ENCODE results near the gene NRP1.

Gene NRP1

DNA sequence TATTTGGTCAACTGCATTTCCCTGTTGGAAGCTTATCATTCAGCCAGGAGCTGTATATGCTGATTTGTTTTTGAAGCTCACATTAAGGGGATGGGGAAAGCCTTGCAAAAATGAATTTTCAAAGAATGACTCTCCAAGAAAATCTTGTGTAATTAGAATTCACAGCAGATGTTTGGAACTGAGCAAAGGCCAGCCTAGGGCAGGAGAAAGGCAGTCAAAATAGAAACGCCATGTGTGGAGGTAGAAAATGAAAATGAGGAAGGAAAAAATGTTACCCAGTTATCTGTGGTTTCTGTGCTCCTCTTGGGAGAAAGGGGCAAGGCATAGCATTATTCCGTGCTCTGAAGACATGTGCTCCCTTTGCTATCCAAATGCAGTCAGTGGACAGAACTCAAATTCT is 93.5 kb downstream of the NRP1 start:
- no peak for DNase-seq (ENCODE audit: low read depth, low spot score)
- Histone ChIP-seq H3K36me3 (ENCODE audit: control insufficient read depth, insufficient read depth, low read length) (no peaks in the 10 kb centered on the region), H3K4me1 (ENCODE audit: control insufficient read depth, insufficient read depth, low read length) (no peaks in the 10 kb centered on the region), H3K27me3 (ENCODE audit: control insufficient read depth, insufficient read depth, low read length) (no peaks in the 10 kb centered on the region), H3K4me3 (ENCODE audit: low read length) (no peak overlapping the region), H3K27ac (ENCODE audit: low read length) (no peak overlapping the region), H3K9me3 (ENCODE audit: control insufficient read depth, insufficient read depth, low read length) (no peaks in the 10 kb centered on the region)
- no CpG with 5 or more reads among the region's 2 CpGs for WGBS (ENCODE audit: insufficient coverage, insufficient read length)

DNA sequence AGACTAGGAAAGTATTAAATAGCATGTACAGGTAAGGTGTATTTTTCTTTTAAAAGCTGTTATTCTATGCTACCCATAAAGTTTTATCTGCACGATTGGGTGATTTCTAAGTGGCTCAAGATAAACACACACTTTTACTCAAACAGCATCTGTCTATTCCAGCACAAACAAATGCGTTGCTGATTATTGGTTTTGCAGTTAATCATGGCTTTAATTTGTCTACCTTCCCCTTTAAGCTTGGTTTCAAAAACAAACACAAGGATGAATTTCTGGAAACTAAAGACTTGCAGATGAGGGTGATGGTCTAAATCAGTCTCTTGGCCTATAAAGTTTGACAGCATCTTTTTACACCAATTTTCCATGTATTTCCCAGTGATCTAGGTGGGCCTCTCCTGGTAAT is 94.2 kb downstream of the NRP1 start:
- no peak overlapping the region for H3K4me3 ChIP-seq (ENCODE audit: low read length)
- no CpG with 5 or more reads among the region's 2 CpGs for WGBS (ENCODE audit: insufficient coverage, insufficient read length)
- no peaks in the 10 kb centered on the region for H3K36me3 ChIP-seq (ENCODE audit: control insufficient read depth, insufficient read depth, low read length)
- DNase-seq (ENCODE audit: low read depth, low spot score) = no peak
- no peaks in the 10 kb centered on the region for H3K9me3 ChIP-seq (ENCODE audit: control insufficient read depth, insufficient read depth, low read length)
- no peak overlapping the region for H3K27ac ChIP-seq (ENCODE audit: low read length)
- no peaks in the 10 kb centered on the region for H3K27me3 ChIP-seq (ENCODE audit: control insufficient read depth, insufficient read depth, low read length)
- H3K4me1 ChIP-seq (ENCODE audit: control insufficient read depth, insufficient read depth, low read length) = no peaks in the 10 kb centered on the region

DNA sequence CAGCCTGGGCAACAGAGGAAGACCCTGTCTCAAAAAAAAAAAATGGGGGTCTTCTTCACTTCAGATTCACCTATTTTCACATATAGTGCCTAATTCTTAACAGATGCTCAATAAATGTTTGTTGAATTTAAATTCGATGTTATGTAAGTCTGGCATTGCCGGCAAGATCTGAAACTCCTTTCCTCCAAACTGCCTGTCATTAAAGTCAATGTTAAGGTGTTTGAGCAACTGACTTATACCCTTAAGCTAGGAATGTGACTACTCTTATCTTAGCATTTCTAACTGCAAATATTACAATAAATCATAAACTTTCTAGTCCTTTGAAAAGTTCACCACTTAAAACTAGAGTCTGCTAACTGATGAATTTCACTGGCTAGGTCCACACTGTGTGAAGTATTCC is 95.2 kb downstream of the NRP1 start:
- no CpG with 5 or more reads among the region's 2 CpGs for WGBS (ENCODE audit: insufficient coverage, insufficient read length)
- no peak overlapping the region for H3K4me3 ChIP-seq (ENCODE audit: low read length)
- H3K27me3 ChIP-seq (ENCODE audit: control insufficient read depth, insufficient read depth, low read length) = no peaks in the 10 kb centered on the region
- no peak overlapping the region for H3K27ac ChIP-seq (ENCODE audit: low read length)
- H3K36me3 ChIP-seq (ENCODE audit: control insufficient read depth, insufficient read depth, low read length) = no peaks in the 10 kb centered on the region
- no peaks in the 10 kb centered on the region for H3K9me3 ChIP-seq (ENCODE audit: control insufficient read depth, insufficient read depth, low read length)
- DNase-seq (ENCODE audit: low read depth, low spot score) = no peak
- H3K4me1 ChIP-seq (ENCODE audit: control insufficient read depth, insufficient read depth, low read length) = no peaks in the 10 kb centered on the region

DNA sequence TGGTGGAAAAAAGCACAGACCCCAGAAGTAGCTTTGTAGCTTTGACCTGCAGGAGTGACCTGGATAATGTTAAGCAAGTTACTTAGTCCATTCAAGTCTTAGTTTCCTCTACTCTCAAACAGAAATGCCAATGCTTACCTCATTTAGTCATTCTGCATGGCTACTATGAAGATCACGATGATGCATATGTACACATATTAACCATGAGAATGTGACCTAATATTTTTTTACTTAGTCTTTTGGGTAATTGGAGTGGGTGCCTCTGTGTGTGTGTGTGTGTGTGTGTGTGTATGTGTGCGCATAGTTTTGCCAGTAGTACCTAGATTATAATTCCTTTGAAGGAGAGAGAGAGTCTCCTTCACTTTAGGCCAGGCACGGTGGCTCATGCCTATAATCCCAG is 95.8 kb downstream of the NRP1 start:
- Histone ChIP-seq H3K9me3 (ENCODE audit: control insufficient read depth, insufficient read depth, low read length) (no peaks in the 10 kb centered on the region), H3K4me1 (ENCODE audit: control insufficient read depth, insufficient read depth, low read length) (no peaks in the 10 kb centered on the region), H3K36me3 (ENCODE audit: control insufficient read depth, insufficient read depth, low read length) (no peaks in the 10 kb centered on the region), H3K4me3 (ENCODE audit: low read length) (no peak overlapping the region), H3K27ac (ENCODE audit: low read length) (no peak overlapping the region), H3K27me3 (ENCODE audit: control insufficient read depth, insufficient read depth, low read length) (no peaks in the 10 kb centered on the region)
- WGBS (ENCODE audit: insufficient coverage, insufficient read length) = no CpG with 5 or more reads among the region's 3 CpGs
- no peak for DNase-seq (ENCODE audit: low read depth, low spot score)

DNA sequence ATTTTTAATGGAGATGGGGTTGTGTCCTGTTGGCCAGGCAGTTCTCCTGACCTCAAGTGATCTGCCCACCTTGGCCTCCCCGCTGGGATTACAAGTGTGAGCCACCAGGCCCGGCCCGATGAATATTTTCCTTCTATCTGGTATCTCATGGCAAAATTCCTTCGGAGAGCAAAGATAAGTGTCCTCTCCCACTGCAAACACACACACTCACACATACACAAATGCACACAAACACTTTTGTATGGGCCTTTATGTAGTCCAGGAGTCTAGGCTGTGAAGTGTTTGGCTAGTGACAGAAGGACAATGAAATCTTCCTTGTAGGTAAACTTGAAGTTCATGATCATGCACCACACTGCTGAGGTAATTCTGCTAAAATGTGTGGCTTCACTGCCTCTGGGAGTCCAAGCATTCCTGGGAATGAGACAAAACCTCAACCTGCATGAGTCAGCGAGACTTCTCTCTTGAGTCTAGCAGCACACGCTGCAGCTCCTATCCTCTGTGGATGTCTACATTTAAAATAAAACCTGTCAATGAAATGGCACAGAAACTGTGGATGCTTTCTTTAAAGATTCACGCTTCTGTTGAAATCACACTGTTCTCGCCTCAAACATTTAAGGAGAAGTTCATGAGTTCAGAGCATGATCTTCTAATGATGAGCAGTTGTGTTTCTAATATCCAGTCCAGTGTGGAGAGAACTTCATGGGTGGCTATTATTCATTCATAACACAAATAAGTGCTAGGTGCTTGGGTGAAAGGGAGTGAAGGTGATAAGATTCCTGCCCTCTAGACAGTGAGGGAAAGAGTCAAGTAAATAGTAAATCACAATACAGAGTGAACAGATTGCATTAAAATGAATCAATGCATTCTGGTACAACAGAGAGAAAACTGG is 96.5 kb downstream of the NRP1 start:
- no CpG with 5 or more reads among the region's 8 CpGs for WGBS (ENCODE audit: insufficient coverage, insufficient read length)
- DNase-seq (ENCODE audit: low read depth, low spot score) = no peak
- no peak overlapping the region for H3K27ac ChIP-seq (ENCODE audit: low read length)
- H3K4me1 ChIP-seq (ENCODE audit: control insufficient read depth, insufficient read depth, low read length) = no peaks in the 10 kb centered on the region
- H3K9me3 ChIP-seq (ENCODE audit: control insufficient read depth, insufficient read depth, low read length) = no peaks in the 10 kb centered on the region
- no peak overlapping the region for H3K4me3 ChIP-seq (ENCODE audit: low read length)
- H3K36me3 ChIP-seq (ENCODE audit: control insufficient read depth, insufficient read depth, low read length) = no peaks in the 10 kb centered on the region
- no peaks in the 10 kb centered on the region for H3K27me3 ChIP-seq (ENCODE audit: control insufficient read depth, insufficient read depth, low read length)

DNA sequence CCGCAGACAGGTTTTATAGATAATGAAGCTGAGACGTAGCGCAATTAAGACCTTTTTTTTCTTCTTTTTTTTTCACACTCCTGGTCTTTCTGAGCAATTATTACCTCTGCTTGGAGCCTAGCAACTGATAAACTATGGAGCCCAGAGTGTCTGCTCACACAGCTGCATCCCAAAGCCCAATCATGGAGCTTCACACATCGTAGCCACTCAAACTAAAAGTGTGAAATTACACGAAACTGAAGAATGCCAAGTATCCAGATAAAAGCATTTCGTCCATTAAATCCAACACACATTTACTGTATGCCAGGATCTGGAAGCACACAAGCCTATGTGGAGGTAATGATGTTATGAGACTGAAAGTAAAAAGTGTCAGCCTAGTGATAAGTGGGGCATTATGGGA is 97.6 kb downstream of the NRP1 start:
- Histone ChIP-seq H3K4me1 (ENCODE audit: control insufficient read depth, insufficient read depth, low read length) (no peaks in the 10 kb centered on the region), H3K27me3 (ENCODE audit: control insufficient read depth, insufficient read depth, low read length) (no peaks in the 10 kb centered on the region), H3K27ac (ENCODE audit: low read length) (no peak overlapping the region), H3K36me3 (ENCODE audit: control insufficient read depth, insufficient read depth, low read length) (no peaks in the 10 kb centered on the region), H3K9me3 (ENCODE audit: control insufficient read depth, insufficient read depth, low read length) (no peaks in the 10 kb centered on the region), H3K4me3 (ENCODE audit: low read length) (no peak overlapping the region)
- no CpG with 5 or more reads among the region's 6 CpGs for WGBS (ENCODE audit: insufficient coverage, insufficient read length)
- no peak for DNase-seq (ENCODE audit: low read depth, low spot score)

DNA sequence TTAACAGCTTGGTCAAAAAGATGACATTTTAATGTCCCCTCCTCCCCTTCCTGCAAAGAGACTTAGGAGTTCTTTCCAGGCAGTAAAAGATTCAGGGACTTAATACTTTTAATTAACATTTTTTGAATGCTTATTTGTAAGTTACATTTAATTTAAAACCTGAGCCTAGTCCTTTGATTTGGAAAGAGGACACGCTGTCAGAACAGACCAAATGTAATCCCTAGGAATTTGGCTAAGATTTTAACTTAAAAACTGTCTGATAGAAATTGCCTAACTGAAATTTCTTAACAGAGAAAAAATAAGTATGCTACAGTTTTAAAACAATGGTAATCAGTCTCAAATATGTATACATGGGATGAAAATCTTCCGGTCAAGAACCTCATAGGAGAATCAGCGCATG is 98.5 kb downstream of the NRP1 start:
- WGBS (ENCODE audit: insufficient coverage, insufficient read length) = no CpG with 5 or more reads among the region's 3 CpGs
- no peak for DNase-seq (ENCODE audit: low read depth, low spot score)
- Histone ChIP-seq H3K4me3 (ENCODE audit: low read length) (no peak overlapping the region), H3K27ac (ENCODE audit: low read length) (no peak overlapping the region), H3K36me3 (ENCODE audit: control insufficient read depth, insufficient read depth, low read length) (no peaks in the 10 kb centered on the region), H3K27me3 (ENCODE audit: control insufficient read depth, insufficient read depth, low read length) (no peaks in the 10 kb centered on the region), H3K4me1 (ENCODE audit: control insufficient read depth, insufficient read depth, low read length) (no peaks in the 10 kb centered on the region), H3K9me3 (ENCODE audit: control insufficient read depth, insufficient read depth, low read length) (no peaks in the 10 kb centered on the region)

DNA sequence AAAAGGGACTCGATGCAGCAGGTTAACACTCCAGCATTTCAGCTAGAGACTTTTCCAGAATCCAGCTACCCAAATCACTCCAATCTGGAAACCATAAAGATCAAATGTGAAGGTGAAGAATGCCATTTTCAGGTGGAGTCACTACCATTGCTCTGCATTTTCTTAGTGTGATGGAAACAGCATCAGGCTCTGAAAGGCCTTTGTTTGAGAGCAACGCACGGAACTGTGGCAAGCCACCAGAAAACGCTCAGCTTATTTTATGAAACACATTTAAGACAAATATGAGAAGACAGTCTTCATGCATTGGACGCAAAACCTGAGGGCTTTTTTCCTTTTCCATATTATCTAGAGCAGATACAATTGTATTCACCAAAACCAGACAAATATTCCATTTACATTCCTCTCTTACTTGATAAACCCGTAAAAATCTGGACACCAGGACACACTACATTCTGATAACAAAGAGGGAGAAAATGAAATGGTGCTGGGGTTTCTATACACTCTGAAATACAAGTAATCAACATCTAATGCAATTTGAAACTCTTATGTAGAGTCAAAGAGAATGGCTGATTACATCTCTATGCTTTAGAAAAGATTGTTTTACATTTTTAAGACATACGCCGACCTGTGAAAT is 99.1 kb downstream of the NRP1 start:
- Histone ChIP-seq H3K27ac (ENCODE audit: low read length) (no peak overlapping the region), H3K4me3 (ENCODE audit: low read length) (no peak overlapping the region), H3K4me1 (ENCODE audit: control insufficient read depth, insufficient read depth, low read length) (no peaks in the 10 kb centered on the region), H3K9me3 (ENCODE audit: control insufficient read depth, insufficient read depth, low read length) (no peaks in the 10 kb centered on the region), H3K27me3 (ENCODE audit: control insufficient read depth, insufficient read depth, low read length) (no peaks in the 10 kb centered on the region), H3K36me3 (ENCODE audit: control insufficient read depth, insufficient read depth, low read length) (no peaks in the 10 kb centered on the region)
- WGBS (ENCODE audit: insufficient coverage, insufficient read length) = no CpG with 5 or more reads among the region's 8 CpGs
- no peak for DNase-seq (ENCODE audit: low read depth, low spot score)

DNA sequence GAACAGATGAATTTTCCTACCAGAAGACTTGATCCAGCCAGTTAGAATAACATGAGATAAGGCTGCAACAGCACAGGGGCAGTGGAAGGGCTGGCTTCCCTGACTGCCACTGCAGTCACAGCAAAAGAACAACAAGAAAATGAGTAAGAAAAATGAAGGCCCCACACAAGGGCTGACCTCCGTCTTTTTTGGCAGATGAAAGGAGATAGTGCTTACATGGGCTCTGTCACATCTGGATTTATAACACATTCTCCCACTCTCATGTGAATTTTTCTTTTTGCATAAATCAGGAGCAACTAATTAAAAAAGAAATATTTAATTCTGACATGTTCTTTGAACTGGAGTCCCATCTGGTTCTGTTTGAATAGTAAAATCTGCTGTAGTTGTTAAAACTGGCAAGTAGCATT is 99.6 kb downstream of the NRP1 start:
- no peak overlapping the region for H3K27ac ChIP-seq (ENCODE audit: low read length)
- no CpG with 5 or more reads among the region's 1 CpG for WGBS (ENCODE audit: insufficient coverage, insufficient read length)
- no peak for DNase-seq (ENCODE audit: low read depth, low spot score)
- H3K36me3 ChIP-seq (ENCODE audit: control insufficient read depth, insufficient read depth, low read length) = no peaks in the 10 kb centered on the region
- H3K27me3 ChIP-seq (ENCODE audit: control insufficient read depth, insufficient read depth, low read length) = no peaks in the 10 kb centered on the region
- H3K4me1 ChIP-seq (ENCODE audit: control insufficient read depth, insufficient read depth, low read length) = 0 out of 2 replicates have a peak, but pooled peaks cover under 1% of the 10 kb centered on the region
- H3K4me3 ChIP-seq (ENCODE audit: low read length) = no peak overlapping the region
- no peaks in the 10 kb centered on the region for H3K9me3 ChIP-seq (ENCODE audit: control insufficient read depth, insufficient read depth, low read length)

DNA sequence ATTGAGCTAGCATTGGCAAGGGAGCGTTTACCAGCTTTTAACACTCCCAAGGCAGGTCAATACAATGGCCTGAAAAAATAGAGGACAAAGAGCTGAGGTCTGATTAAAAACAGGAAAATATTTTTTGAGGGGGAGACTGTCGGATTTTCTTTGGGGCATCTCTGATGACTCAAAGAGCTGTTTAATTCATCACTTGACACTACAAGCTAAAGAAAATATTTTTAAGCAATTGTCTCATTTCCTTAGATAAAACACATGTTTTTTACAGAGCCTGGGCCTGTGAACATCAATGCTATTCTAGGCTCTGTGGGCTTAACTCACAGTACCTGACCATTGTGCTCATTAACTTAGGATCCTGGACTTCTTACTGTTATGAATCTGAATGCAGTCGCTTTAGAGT is 100.8 kb downstream of the NRP1 start:
- no CpG with 5 or more reads among the region's 3 CpGs for WGBS (ENCODE audit: insufficient coverage, insufficient read length)
- Histone ChIP-seq H3K27ac (ENCODE audit: low read length) (no peak overlapping the region), H3K4me3 (ENCODE audit: low read length) (no peak overlapping the region), H3K27me3 (ENCODE audit: control insufficient read depth, insufficient read depth, low read length) (no peaks in the 10 kb centered on the region), H3K4me1 (ENCODE audit: control insufficient read depth, insufficient read depth, low read length) (0 out of 2 replicates have a peak, but pooled peaks cover 1% of the 10 kb centered on the region), H3K36me3 (ENCODE audit: control insufficient read depth, insufficient read depth, low read length) (no peaks in the 10 kb centered on the region), H3K9me3 (ENCODE audit: control insufficient read depth, insufficient read depth, low read length) (no peaks in the 10 kb centered on the region)
- no peak for DNase-seq (ENCODE audit: low read depth, low spot score)
